HG02642 (cell line): Measurements from ENCODE around the gene DUSP10.

Experiments used
- ATAC-seq: cut with Tn5 transposase; IDR thresholded peaks from one replicate; pipeline ENCODE4 v1.9.1; 2021; ENCODE audit warnings: mild to moderate bottlenecking; ENCODE audit not compliant: unreplicated experiment, poor library complexity

Gene DUSP10

DNA sequence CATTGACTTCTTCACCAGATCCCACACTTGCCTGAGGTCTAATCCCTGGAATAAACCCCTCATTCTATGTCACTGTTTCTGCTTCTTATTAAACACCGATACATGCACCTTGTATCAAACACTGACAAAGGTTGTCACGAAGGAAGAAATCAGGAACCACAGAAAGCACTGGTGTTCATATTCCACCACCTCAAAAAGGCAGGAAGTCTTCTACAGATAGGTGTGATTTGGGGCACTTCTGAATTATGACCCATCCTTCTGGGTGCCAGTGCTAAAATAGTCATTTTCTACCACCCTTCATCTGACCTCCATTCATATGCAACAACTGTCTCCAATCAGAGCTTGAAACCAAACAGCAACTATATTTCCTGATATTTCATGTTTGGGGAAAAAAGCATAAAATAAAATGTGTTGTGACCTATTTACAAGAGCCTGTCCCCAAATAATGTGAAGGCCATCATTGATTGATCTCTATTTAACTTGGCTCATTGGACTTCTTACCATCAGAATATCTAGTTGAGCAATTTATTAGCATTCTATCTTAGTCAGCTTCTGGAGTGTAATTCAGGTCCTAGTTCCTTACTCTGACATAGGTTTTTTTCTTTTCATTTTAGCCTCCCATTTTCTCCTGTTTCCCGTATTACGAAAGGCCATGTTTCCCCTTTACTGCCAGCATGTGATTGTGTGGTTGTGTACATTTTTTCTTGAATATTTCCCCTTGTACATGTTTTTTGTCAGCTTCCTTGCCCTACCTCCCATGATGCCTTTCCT lies 43.1 kb downstream of the DUSP10 start:
- no peak for ATAC-seq

DNA sequence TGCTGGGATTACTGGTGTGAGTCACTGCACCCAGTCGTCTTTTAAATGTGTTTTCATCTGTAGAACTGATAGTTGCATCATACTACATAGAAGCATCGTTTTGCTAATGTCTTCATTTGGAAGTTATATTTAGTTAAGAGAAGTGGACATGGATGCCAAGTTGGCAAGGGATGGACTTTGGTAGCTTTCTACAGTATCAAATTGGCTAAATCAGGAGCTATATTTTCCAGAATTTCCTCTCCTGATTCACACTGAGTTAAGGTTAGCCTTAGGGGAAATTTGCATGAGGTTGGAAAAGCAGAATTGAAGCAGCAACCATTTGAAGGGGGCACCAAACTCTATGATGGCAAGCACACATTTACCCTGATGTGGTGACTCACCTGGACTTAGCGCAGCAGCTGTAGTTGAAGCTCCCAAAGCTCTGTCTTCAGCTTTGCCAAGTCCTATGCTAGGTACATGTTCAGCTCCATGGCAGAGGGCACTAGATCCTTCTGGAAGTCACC lies 43.9 kb downstream of the DUSP10 start:
- ATAC-seq: no peak

DNA sequence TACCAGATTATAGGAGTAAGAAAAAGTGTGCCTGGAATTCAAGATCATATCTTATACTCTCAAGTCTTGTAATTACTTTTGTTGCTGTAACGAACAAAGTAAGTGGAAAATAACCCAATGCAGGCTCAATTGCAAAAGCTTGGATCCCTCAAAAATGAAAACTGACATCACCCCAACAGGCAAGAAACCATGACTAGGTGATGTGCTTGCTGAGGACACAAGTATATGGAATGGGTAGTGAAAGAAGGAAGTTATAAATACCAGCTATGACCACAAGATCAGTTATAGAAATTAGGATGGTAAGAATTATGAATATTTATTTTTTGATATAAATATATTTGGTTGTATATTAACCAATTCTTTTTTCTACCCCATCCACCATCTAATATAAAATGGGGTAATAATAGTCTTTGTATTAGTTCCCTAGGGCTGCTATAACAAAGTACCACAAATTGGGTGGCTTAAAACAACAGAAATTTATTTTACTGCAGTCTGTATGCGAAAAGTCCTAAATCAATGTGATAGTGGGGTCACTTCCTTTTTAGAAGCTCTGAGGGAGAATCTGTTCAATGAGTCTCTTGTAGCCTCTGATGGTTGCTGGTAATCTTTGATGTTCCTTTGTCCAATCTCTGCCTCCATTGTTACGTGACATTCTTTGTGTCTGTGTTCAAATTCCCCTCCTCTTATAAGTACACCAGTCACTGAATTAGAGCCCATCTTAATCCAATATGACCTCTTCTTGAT lies 45.0 kb downstream of the DUSP10 start:
- ATAC-seq: no peak

DNA sequence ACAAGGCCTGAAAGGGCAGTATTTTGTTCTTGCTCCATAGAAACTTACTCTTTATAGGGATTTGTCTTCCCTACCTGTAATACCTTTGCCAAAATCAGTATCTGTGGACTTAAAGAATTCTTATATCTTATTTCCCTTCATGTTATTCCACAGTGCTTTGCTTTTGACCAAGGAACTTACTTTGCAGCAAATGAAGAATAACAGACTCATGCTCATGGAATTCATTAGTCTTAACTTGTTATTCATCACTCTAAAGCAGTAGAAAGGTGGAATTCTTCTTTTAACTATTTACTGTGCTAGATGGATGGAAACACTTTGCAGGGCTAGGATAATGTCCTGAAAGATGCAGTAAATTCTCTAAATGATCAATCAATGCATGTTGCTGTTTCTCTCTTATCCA lies 45.9 kb downstream of the DUSP10 start:
- ATAC-seq: no peak

DNA sequence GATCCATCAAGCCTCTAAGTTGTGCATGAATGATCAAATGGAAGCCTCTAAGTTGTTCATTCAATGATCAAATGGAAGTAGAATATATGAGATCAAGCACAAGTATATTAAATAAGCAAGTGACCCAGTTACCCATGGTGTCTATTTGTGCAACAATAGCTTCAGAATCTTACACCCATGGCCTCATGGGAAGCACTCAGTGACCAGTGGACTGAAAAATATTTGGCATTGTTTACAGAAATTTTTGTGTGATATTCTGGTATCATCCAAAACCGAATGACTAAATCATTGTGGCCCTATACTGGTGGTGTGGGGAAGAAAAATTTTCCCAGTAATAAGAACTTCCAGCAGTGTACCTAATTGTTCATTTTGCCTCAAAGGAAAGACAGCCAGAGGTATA lies 46.6 kb downstream of the DUSP10 start:
- no peak for ATAC-seq

DNA sequence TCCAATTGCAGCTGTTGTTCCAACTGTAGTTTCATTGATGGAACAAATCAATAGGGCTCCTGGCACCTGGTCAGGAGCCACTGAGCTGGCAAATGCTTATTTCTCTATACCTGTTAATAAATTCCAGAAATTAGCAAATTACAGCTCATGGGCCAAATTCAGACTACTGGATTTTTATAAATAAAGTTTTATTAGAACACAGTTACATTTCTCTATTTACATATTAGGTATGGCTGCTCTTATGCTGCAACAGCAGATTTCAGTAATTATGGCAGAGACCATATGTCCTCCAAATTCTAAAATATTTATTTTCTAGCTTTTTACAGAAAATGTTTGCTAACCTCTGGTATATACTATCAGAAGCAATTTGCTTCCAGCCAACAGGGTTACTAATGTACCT lies 47.8 kb downstream of the DUSP10 start:
- no peak for ATAC-seq

DNA sequence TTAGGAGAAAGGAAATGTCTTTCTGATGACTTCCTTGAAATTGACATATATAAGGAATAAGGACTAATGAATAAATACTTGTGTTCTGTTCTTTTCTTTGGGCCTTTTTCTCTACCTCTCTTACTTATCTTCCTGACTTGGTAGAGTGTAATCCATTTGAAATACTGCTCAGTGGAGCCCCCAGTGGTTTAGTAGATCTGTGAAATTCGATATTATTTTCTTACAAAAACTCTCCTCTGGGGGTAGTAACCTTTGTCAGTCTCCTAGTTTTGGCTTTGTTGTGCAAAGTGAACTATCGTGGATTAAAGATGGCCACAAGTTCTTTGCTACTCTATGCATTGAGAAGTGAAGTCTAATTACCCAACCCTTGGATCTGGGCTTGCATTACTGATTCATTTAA lies 48.8 kb downstream of the DUSP10 start:
- no peak for ATAC-seq

DNA sequence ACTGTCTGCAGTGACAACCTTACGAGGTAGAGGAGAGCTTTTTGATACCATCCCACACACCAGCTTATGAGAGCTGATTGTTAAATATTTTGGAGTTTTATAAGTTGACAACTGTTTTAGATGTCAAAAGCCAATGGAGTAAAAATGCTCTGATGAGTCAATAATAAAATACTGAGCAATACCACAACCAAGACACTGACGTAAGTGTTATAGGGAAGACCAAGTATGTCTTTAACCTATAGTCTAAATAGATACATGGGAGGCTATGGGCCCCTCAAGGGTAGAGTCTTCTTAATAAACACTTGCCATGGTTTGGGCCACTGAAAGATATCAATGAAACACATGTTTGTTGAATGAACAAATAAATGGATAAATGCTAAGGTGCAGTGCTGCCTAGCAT lies 49.2 kb downstream of the DUSP10 start:
- no peak for ATAC-seq

DNA sequence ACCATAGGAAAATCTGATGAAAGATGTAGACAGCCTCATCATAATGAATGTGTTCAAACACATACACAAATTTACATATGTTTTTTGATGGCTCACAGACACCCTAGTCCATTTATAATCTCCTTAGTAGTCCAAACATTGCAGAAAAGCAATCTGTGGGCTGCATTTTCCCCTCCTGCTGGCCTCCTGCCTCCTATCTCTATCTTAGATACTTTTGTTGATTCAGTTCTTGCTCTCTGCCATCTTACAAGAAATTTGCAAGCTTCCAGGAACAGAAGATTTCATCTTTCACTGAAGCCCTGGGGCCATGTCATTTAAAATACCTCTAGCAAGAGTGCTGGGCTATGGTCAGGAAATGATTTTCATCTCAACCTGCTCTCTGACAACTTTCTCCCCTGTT lies 50.6 kb downstream of the DUSP10 start:
- no peak for ATAC-seq

DNA sequence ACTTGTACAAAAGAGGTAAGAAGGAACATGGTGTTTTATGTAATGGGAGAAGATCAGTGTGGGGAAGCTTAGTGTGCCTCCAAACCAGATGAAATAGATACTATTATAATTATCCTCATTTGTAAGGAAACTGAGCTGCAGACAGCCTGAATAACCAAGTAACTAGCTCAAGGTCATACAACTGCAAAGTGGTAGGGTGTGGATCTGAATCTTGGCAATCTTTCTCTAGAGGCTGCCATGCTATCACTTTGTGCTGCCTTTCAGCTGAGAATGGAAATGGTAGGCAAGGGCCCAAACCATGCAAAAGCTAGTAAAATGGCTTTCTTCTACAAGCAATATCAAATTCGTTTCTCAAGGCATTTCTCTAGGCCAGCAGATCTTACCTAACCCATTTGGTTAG lies 51.0 kb downstream of the DUSP10 start:
- no peak for ATAC-seq

DNA sequence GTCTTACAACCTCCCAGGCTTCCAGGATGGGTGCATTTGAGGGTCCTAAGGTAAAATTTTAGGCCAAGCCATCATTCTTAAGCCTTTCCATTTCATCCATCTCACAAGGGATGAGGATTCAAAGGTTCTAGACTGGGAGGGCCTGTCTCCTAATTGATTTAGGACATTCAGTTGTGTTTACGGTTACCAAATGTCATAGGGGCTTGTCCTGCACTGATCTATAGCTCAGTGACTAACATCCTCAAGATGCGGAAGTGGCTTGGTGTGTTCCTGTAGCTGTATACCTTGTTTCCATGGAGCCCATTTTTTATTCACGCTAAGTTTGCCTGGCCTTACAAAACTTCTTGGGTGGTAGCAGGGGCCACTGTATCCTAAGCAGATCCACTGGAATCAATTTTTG lies 52.8 kb downstream of the DUSP10 start:
- ATAC-seq: no peak

DNA sequence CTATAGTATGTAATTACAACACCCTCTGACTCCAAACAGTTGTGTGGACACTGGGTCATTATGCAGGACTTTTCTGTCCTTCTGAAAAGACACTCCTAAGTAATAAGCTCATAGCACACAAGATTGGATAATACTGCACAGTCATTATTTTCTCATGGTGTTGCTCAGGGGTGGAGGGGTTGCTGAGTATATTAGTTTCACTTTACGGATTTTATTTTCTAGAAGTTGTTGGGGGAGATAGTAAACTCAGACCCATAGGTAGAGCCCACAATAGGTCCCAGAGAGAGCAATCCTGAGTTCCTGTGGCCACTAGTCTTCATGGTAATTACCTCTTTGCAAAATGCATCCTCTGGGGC lies 53.4 kb downstream of the DUSP10 start:
- no peak for ATAC-seq

DNA sequence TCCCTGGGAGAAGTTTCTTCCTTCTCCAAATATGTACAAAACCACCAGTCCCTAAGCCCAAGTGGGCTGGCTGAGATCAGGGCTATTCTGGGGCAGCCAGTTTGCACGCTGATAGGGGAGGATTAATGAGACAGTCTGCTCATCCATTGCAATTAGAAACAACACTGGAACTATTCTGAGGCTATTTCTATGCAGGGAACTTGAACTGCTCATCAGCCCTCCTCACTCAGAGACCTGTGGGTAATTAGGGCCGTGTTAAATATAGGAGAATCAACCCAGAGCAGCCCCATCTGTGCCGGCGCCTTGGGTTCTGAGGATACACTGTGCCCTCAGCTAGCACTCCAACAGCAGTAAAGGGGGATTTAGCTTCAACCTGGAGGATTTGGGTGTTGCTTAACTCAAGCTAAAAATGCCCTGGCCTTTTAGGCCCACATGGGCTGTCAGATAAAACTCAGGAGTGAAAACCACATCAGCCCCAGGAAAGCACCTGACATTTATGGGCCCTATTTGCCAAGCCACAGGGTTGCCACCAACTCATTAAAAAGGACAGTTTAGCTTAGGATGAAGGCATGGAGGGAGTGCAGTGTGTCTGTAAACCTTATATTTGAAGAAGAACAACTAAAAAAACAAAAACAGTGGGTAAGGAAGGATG lies 53.9 kb downstream of the DUSP10 start:
- no peak for ATAC-seq

DNA sequence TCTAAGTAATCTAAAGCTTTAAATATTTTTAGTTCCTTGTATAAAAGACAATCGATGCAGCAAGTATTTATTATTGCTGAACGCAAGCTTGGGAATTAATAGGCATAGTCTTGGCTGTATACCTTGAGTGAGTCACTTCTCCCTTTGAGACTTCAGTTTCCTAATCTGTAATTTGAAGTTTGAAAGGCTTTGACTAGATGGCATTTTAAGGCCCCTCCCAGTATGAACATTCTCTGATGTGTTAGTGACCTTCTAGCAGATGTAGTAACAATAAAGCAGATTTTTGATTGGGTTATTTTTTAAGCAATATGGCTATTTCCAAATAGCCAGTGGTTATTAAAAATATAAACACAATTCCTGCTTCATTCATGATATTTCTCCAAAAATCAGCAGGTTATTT lies 58.2 kb downstream of the DUSP10 start:
- no peak for ATAC-seq

DNA sequence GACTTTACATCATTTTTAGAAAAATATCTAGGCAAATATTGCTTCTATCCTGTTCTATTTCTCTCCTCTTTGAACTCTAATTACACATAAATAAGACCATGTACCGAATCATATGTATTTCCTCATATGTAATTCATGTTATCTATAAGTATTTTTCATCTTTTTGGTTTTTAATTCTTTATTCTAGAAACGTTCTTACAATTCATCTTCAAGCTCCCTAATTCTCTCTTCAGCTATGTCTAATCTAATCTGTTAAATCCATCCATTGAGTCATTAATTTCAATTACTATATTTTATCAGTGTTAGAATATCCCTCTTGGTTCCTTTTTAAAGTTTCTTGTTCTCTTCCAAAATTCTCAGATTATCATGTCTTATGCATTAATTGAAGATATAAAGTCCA lies 61.8 kb downstream of the DUSP10 start:
- ATAC-seq: no peak

DNA sequence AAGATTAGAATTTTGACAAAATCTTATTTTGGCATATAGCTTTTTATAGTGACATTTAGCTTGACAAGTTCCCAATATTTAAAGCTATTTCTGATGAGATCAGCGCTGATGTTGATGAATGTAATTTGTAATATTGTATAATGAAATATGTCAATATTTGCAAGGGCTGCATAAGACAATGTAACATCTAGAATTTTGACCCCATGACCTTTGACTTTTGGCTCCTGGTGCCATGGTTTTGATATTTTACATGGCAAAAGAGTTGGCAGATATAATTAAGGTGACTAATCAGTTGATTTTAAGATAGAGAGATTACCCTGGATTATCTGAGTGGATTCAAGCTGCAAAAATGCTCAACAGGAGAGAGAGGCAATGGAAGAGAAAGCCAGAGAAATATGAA lies 63.9 kb downstream of the DUSP10 start:
- ATAC-seq: no peak

DNA sequence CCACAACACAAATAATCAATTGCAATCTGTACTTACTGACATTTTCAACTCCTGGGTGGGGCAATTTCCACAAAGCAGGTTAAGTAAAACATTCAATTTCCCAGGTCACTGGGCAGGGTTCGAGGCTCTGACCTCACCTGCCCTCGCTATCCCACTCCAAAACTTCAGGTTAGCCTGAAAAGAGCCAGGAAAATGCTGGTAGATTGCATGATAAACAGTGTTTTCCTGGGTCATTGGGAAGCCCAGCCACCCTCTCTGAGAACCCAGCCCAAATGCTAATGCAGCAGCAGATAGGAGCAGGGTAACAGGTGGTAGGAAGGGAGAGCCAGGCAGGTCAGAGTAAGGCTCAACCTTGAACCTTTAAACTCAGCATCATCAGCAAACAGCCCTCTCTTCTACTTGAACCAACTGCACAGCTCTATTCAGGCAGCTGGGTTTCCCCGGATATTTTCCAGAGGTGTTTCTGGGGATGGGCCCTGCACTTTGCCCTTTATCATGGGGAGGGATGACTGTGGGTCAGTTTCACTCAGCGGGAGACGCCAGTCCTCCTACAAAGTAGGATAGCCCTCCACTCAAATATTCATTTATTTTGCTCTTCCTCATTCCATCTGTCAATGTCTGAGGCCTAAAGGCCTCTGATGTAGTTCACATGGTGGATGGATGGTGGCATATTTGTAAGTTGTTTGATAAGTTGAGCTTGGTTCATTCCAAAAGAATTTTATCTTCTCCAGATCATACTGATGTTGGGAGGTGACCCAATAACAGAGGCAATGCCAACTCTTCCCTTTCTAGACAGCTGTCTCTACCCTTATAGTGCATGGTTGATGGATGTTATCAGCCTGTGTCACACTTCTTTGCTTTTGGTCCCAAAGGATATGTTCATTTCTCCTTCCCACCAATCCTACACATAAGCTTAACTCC lies 65.7 kb downstream of the DUSP10 start:
- ATAC-seq: no peak

DNA sequence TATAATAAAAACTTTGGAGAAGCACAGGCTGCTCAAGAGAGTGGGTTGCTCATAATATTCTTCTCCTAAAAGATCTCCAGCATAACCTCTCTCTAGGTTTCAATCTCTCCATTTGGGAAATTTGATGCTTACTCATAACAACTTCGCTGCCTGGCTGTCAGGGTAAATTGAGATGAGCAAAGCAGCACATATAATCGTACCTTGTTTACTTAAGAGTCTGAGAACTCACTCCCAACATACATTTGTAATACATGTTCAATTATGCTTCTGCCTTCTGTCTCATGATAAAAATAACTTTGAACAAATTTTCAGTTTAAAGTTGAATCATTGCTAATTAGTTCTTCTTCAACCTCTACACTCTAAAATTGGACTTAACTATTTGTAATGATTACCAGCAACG lies 68.9 kb downstream of the DUSP10 start:
- ATAC-seq: no peak

DNA sequence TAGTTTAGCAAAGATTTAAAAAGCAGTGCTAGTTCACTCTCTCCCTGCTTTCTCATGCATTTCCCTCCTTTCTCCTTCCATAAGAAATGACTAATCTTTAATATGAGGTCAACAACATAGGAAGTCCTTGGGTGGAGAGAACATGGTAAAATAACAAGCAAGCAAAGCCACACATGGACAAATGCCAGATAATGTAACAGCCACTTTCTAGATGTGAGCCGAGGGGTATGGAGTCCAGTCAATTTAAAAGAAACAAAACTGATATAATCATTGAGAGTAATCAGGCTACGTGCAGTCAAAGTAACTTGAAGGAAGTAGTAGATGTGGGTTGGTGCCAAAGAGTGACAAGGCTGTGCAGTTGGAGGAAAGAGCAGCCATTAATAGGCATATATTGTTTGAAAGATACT lies 69.6 kb downstream of the DUSP10 start:
- ATAC-seq: no peak

DNA sequence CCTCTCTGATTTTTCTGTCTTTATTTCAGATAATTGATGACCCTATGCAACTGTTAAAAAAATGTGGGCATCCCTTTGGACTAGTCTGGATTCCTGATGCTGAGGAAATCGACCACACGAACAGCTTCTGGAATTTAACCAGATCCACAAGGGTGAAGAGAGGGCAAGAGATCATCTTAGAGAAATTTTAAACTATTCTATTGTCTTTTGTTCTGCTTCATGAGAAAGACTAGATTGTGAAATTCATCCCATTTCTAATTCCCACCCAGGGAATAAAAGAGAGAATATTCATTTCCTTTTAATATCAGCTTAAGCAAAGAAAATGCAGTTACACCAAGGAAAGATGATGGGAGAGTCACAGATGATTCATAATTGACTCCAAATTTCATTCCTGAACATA lies 71.8 kb downstream of the DUSP10 start:
- no peak for ATAC-seq
